GM10847 (cell line): ENCODE data around the gene DPP6.

ENCODE experiments used
- POLR2A ChIP-seq: IDR thresholded peaks from 2 replicates; pipeline ENCODE4 v1.6.1; 2011; ENCODE audit not compliant: insufficient read length; ENCODE audit errors: extremely low read depth

The DPP6 gene

DNA sequence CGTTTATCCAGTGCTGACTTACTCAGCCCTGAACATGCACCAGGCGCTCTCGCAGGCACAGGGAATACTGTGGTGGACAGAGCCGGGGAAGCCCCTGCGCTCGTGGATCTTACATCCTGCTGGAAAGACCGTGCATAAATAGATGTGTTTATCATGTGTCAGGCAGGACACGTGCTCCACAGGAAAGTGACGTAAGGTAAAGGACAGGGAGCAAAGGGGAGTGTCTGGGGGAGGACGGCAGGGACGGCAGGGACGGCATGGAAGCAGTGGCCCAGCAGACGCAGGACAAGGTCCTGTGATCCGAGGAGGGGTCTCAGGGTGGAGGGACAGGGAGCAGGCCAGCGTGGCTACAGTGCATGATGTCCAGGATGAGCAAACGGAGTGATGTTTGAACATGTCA, 540.2 kb downstream of the DPP6 start:
- no peak for TF ChIP-seq POLR2A

DNA sequence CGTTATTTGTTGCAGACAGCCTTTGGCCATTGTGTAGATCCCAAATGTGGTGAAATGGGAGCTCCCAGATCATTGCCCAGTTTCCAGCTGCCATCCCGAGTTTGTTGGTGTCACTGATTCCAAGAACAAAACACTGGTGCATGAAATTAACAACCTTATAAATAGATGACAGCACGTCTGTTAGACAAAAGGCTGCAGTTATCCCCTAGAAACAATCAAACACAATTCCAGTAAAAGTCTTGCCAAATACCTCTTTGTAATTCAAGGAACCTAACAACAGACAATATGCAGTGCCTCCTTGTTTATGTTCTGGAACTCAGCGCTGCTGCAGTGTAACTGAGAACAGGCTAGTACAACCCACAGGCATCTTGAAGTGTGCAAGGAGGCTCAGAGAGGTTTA, 546.2 kb downstream of the DPP6 start:
- no peak for TF ChIP-seq POLR2A

DNA sequence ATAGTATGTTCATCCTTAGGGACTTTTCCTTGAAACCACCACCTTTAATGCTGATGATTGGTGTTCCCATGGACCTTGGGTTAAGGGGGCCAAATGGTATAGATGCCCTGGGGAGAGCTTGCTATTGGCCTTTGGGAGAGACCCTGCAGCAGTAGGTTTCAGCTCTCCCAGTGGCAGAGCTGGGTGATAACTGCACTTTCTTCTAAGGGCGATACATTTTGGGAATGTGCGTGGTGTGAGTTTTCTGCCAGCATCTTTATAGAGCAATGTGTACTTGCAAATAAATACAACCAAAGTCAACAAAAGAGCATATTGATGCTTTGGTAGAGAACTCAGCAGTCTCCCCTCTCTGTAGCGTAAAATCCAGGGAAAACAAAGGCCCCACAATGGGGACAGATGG, 546.7 kb downstream of the DPP6 start:
- no peak for TF ChIP-seq POLR2A

DNA sequence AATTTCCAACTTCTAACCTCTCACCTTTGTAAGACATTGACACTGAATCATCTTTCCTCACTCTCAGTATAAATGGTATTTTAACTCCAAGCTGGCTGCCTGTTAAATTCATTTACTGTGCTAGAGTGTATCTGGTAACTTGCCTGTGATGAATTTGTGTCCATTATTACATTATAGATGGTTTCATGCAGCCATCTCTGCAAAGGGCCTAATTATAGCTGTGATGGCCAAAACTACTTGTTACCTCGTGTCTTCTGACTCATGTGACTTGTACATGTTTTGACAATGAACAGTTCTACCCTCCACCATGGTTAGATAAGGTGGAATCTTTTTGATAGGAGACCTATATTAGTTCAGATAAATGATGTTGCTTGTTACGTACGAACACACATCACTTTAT, 558.7 kb downstream of the DPP6 start:
- no peak for TF ChIP-seq POLR2A

DNA sequence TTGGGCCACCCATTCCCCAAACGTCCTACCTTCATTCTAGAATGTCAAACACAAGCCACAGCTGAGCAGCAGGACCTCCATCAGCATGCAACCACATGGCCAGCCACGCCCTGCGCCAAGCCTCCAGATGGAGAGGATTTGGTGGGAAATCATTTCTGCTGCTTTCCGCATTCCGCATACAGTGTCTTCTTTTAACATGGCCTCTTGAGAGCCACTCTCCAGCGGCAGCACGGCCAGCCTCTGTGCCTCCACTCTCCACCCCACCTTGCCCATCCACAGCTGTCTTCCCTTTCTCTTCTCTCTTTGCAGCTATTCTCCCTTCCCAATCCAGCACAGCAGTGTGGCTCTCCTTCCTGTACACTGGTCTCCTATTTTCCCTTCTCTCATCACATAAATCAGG, 561.6 kb downstream of the DPP6 start:
- no peak for TF ChIP-seq POLR2A

DNA sequence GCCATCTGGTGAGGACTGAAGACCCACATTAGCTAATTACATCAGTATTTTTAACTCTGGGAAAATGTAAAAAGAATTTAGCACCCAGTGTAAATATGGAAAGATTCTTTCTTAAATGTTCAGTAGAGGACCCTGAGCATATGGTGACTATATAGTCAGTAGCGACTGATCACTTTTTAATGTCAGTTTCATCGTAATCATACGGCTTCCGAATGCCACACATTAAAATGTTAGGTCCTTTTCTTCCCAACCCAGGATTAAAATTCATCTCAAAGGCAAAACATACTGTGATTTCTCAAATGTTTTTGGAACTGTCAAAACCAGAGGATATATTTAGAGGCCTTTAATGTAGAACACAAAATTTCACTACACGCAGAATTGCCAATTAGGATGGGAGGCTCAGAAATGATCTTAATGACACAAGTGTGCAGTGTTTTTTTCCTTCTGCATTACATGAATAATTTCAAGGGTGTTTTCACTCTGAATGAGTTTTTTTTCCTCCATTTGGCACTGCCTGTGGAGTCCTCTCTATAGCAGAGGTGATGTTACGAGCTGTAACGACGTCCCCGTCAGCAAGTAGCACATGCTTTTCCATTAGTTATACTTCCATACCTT, 568.0 kb downstream of the DPP6 start:
- TF ChIP-seq POLR2A: no peak

DNA sequence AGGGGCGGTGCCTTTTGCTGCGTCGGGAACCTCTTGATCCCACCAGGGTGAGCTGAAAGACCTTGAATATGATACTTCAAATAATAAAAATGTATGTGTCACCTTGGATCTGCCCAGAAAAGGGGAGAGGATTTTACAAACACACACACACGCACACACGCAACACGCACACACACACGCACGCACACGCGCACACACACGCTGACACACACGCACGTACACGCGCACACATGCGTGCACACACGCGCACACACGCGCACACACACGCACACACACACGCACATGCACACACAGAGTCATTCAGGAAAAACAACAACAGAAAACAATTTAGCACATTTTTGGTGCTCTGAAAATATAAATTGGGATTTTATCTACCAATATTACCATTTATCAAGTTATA, 571.2 kb downstream of the DPP6 start:
- TF ChIP-seq POLR2A: no peak

DNA sequence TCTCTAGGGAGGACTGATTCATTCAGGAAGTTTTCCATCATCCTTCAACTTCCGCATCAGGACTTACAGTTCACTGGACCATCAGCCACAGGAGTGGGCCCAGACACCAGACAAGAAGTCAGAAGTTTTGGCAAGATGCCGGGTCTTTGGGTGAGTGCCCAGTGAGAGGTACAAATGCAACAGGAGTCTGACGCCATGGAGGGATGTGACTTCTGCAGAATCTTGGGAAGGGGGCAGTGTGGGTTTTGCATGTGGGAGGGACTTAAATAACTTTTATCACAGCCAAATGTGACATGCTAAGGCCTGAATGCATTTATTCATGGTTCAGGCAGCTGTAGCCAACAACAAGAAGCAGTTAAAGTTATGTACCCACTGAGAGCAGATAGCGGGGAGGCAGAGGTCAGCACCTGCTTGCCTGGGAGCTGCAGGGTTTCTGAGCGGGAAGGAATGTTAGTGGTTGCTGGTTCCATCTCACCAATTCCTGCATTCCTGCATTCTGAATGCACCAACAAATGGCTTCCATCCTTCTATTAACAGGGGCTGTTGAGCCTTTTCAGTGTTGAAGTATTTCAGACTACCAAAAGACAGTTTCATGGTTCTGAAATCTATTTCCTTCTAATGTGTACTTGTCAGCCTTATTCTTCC, 575.6 kb downstream of the DPP6 start:
- TF ChIP-seq POLR2A: no peak

DNA sequence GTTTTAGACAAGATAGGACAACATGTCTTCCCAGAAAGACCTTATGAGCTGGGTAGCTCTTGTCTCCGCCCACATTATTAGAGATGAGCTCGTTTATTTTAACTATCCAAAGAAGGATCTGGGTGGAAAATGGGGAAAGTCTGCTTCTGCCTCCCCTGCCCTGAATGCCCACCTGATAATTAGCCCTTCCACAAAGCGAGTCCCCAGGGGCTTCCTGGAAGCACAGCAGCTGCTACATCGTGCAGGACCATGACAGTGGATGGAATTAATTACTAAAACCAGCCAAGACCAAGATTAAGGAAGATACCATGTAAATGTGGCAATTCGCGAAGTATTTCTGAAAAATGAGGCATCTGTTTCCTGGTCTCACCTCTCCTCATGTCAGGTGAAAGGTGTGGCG, 576.4 kb downstream of the DPP6 start:
- TF ChIP-seq POLR2A: no peak

DNA sequence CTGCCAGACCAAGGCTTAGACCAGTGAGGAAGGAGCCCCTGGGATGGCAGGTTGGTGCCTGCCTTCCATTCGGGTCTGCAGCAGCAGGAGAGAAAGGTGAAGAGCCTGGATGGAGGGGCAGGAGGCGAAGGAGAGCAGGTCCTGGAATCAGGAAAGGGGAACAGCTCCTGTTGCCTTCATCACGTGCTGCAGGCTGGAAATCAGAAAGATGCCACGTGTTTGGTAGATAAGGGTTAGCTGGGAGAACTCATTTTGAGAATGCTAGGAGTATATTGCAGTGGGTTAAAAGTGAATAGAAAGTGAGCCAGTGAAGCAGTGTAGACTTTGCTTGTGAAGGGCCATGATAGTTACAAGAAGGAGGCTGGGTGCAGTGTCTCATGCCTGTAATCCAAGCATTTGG, 579.0 kb downstream of the DPP6 start:
- TF ChIP-seq POLR2A: no peak

DNA sequence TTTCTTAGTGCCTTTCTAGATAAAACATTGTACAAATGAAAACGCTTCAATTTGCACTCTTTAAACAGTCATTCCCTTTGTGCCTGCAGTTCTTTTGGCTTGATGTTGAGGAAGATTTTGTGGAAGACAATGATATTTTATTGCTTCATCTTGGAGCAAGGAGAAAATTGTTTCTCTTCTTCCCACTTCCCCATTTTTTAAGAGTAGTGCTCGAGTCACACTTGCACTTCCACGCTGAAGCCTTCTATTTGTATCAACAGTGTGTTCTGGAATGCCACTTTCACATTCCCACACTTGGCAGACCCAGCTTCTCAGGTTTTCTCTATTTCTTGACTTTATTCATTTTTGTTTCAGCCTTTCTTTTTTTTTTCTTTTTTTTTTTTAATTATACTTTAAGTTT, 581.4 kb downstream of the DPP6 start:
- TF ChIP-seq POLR2A: no peak

DNA sequence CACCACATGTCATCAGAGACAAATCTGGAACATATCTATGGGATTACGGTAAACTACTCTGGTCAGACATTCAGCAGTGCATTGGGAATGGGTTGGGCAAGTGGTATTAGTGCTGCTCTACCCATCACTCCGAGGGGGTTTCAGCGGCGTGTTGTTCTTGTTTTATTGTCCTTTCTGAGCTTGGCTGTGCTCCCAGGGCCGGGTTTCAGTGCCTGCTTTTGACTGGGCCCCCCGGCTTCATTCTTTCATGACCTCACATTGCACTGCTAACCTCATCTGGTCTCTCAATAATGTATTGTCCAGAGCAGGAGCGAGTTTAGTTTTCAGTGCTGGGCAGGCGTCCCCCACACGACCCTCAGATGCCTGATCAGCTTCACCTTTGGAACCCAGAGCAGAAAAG, 586.1 kb downstream of the DPP6 start:
- no peak for TF ChIP-seq POLR2A

DNA sequence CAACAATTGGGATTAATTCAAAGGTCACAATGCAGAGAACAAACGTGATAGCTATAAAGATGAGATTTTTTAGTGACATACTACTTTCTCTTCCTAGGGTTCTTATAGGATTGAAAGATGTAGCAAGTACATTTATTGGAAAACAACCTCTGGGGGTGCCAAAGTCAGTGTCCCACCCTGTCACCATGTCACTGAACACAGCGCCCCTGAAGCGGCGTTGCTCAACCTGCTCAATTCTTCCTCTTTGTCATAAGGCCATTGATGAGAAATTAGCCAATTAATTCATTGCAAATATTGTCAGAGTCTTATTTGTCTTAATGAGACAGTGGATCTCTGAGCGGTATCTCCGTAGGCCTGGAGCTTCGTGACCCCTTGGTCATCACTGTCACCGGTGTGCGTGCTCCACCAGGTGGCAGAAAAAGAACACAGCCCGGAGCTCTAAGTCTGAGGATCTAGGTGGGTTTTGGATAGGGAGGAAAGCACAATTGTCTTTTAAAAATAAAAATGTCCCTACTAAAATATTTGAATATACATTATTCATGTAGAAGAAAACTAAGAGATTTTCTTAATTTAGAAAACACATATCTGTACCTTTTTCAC, 588.2 kb downstream of the DPP6 start:
- TF ChIP-seq POLR2A: no peak

DNA sequence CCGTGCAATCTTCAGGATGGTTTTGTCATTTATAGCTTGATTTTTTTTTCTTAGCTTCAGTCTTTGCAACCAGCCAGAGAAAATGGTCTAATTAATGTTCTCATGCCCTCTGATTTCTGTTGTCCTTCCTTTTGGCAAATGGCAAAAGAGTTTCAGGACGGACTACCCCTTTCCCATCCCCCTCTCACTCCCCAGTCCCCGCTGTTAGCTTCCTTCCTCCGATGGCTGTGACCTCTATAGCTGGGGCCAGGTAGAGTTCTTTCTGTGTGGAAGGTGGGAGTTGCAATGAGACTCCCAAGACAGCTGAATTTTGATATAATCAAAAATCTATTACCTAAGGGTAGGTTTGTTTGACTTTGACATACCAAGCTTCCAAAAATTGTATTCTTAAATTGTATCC, 588.7 kb downstream of the DPP6 start:
- no peak for TF ChIP-seq POLR2A

DNA sequence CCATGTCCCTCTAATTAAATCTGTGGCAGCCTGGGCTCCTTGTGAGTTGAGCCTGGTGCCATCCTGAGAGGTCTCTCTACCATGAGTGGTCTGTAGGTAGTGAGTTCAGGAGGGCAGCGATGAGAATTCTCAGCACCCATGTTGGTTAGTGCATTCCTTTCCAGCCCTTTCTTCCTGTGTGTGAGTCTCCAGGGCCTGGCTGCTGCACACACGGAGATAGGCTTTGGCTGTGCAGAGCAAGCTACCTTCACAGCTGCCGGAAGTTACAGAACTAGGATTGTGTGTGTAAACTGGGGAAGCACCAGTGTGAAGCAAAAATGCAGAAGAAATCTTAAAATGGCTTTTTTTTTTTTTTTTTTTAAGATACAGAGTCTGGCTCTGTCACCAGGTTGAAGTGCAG, 592.2 kb downstream of the DPP6 start:
- no peak for TF ChIP-seq POLR2A

DNA sequence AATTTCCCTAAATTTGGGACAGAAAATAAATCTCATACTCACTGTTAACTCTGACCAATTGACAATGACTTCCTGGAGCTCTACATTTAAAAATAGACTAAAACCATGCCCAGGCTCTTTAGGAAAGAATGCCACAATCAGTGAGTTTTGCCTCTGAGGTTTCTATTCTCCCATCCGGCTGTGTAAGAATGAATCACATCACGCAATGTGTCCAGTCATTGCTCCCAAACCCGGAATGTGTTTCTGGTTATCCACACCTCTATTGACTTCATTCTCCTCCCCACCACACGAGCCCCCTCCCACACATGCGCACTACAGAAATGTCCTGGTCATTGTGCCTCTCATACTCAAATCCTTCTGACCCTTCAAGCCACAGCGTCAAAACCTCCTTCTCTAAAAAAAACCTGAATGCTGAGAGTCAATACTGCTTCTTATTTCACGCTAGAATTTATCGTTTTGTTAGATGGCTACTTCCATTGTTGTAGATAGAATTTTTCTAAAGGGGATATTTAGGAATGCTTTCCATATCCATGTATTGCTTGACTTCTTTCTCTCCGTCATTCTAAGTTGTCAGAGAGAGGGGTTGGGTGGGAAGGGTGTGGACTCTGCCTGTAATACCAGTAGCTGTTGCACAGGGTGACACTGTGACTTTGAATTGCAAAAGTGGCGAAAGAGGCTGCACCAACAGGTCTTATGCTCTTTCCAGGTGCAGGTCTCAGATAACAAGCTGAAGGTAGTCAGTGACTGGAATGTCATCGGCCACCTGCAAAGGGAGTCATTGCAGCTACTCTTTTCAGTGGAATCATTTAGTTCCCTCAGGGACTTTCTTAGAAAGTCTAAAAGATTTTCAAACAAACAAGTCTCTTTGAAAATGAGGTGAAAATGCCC, 594.2 kb downstream of the DPP6 start:
- TF ChIP-seq POLR2A: no peak
